GM18499 (cell line): Measurements from ENCODE around the gene LINC01488.

Experiments used
- ATAC-seq: cut with Tn5 transposase; IDR thresholded peaks from one replicate; pipeline ENCODE4 v1.9.1; 2021; ENCODE audit warnings: moderate number of reproducible peaks; ENCODE audit not compliant: insufficient read depth, unreplicated experiment

Gene LINC01488

DNA sequence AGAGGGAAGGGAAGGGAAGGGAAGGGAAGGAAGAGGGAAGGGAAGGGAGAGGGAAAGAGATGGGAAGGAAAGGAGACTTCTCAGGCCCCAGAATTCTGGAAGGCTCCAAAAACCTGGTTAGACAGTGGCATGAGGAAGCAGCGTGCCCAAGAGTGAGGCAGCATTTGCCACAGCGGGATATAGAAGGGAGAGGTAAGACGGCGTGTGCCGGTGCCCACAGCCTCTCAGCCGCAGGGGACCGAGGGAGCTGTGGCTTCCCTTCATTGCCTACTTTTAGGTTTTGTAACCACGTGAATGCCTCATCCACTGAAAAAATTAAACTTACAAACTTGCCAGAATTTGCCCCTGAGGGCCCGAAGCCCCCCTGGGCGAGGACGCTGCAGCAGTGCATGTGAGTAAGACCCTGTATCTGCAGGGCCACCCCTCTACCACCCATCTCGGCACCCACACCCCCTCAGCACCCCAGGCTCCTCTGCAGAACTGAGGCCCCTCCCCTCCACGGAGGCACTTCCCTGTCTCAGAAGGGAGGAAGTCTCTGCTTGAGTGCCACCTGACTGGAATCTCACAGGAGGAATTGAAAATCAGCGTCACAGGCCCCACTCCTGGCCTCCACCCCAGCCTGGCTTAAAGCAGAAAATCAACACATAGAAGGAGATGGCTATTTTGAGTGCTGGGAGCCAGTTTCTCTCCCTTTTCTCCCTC, 58.1 kb downstream of the LINC01488 start:
- ATAC-seq = no peak

DNA sequence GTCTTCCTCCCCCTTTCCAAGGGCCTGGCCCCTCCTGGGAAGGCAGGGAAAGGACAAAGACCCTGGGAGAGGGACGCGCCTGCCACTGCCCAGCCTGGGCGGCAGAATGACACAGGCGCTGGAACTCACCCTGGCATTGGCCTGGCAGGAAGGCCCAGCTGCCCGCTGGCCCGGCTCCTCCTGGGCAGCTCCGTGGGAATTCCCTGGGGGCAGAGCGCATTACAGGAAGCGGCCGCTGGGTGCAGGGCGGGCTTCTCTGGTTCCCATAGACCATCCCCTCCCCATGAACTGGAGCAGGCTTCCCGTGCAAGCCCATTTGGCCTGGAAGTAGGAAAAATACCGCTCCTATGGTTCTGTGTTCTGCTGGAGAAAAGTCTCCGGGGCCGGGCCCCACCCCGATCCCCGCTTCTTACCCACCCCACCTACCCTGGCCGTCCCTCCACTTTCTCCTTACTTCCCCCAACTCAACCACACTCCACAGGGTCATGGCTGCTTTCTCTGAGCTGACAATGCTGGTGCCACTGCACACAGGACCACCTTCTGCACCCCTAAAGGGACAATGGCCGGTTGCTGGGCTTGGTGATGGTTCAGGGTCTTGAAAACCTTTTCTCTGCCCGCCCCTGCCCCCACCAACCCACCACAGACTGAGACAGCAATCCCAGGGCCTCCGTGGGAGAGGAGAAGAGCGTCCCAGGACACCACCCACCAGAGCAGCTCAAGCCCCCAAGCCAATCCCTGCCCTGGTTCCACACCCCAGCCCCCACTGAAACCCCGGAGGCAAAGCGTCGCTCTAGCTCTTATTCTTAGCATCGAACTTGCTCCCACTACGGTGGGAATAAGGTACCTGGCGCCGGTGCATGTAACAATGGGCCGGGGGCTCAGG, 58.9 kb downstream of the LINC01488 start:
- no peak for ATAC-seq

DNA sequence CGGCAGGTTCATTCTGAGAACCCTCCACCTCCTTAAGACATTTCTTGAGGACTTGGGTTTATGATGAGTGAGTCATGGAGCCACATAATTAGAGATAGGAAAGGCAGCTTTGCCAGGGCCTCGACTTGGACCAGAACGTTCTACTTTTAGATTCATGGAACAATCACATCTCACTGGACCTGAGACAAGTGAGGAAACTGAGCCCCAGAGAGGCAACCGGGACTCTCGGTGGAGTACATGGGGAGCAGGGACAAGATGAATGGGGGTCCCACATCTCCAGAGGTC, 59.5 kb downstream of the LINC01488 start:
- no peak for ATAC-seq

DNA sequence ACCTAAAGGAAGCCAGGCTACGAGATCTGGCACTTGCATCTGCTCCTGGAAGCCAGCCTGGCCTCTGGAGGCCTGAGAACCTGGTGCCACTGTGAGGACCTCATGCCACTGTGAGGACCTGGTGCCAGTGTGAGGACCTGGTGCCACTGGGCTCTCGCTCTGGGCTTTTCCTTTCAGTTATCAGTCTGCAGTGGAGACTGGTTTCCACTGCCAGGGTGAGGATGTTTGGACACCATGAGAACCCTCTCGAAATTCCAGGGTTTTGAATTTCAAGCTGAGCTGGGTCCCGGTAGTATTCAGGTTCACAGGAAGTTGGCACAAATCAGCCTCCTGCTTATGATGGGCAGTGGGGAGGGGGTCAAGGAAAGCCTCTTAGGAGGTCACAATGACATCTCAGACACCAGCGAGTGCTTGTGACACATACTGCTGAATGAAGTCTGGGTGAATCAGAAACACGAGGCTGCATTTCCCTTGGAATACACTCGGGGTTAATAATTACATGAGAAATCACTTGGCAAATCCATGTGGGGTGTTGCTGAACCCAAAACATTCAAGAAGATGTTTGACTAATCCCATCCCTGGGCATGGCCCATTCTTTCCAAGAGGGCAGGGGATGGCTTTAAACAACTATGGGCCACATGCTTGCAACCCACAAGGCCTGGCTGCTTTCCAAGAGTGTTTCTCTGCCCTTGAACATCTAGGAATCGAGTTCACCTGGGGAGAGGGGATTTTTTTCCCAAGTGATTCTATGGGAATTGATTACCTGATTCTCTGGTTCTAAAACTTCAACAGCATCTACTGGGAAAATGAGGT, 60.2 kb downstream of the LINC01488 start:
- no peak for ATAC-seq

DNA sequence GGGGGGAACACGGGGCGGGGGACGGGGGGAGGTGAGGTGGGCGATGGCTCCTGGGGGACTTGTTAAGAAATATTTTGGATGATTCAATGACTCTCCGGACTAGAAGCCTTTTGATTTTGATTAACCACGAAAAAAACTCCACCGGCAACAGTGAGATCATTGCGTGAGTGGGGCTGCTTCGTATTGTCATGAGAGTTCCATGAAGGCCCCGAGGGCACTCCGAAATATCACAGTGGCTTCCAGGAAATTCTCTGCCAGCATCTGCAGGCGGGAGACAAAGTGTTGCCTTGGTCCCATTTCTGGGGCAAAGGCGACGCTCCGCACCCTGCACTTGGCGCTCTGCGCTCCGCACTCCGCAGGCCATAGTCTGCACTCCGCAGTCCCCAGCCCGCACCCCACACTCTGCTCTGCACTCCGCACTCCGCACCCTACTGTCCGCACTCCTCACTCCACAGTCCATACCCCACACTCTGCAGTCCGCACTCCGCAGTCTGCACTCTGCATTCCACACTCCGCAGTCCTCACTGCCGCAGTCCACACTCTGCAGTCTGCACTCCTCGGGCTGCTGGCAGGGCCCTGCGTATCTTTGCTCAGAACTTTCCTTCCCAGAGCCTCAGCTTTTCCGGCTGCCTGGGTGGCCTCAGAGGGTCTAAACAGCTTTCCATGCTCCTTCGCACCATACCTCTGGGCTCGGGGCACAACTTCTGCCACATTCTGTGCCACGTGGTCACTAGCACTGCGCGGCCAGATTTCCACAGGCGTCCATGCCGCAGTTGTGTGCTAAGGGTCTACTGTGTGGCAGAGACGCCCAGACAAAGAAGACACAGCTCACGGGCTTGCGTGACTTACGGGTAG, 61.1 kb downstream of the LINC01488 start:
- no peak for ATAC-seq
